ENCODE results near the gene CDKN2B-AS1.

DNA sequence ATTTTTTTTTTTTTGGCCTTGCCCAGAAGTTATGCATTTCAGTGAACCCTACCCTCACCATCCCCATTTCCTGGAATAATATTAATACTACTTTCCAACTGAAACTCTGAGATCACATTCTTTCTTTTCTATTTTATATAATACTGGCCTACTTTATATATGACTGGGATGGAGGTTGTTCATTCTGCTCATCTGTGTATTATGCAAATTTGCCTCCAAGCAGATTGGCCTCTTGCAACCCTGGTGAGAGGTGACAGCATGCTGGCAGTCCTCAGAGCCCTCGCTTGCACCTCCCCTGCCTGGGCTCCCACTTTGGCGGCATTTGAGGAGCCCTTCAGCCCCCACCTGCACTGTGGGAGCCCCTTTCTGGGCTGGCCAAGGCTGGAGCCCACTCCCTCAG, 35.8 kb upstream of the CDKN2B-AS1 start:
- TF ChIP-seq, protein P1, sequence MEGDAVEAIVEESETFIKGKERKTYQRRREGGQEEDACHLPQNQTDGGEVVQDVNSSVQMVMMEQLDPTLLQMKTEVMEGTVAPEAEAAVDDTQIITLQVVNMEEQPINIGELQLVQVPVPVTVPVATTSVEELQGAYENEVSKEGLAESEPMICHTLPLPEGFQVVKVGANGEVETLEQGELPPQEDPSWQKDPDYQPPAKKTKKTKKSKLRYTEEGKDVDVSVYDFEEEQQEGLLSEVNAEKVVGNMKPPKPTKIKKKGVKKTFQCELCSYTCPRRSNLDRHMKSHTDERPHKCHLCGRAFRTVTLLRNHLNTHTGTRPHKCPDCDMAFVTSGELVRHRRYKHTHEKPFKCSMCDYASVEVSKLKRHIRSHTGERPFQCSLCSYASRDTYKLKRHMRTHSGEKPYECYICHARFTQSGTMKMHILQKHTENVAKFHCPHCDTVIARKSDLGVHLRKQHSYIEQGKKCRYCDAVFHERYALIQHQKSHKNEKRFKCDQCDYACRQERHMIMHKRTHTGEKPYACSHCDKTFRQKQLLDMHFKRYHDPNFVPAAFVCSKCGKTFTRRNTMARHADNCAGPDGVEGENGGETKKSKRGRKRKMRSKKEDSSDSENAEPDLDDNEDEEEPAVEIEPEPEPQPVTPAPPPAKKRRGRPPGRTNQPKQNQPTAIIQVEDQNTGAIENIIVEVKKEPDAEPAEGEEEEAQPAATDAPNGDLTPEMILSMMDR (optimal IDR thresholded peaks at IDR 0.05 in 1 of 3, IDR thresholded peaks at IDR 0.05 in 1 of 3, conservative IDR thresholded peaks at IDR 0.05 in 1 of 3; ENCODE audit: extremely low read depth in 1 of 3, insufficient read depth in 2 of 3, low read length in 3 of 3): no peak
- no peak for TF ChIP-seq EZH2 (IDR thresholded peaks at IDR 0.05; ENCODE audit: low read length)

Measured in keratinocyte (primary cell).